CD4-positive, alpha-beta T cell treated with Interleukin-21 for 1 hour (primary cell): ENCODE data around the gene SLC6A16.
"Not testable (repeated sequence)": the region's sequence is repeated elsewhere in the genome, so short reads cannot be mapped to it uniquely, and the experiment has no call there.

ENCODE experiments used
- DNase-seq: peaks from one replicate; pipeline ENCODE4 v3.0.0-alpha.2; 2020

The SLC6A16 gene

GRCh38 chr19:49328741-49329140 lies 3.8 kb upstream of the SLC6A16 start:
- no peak for DNase-seq

DNA sequence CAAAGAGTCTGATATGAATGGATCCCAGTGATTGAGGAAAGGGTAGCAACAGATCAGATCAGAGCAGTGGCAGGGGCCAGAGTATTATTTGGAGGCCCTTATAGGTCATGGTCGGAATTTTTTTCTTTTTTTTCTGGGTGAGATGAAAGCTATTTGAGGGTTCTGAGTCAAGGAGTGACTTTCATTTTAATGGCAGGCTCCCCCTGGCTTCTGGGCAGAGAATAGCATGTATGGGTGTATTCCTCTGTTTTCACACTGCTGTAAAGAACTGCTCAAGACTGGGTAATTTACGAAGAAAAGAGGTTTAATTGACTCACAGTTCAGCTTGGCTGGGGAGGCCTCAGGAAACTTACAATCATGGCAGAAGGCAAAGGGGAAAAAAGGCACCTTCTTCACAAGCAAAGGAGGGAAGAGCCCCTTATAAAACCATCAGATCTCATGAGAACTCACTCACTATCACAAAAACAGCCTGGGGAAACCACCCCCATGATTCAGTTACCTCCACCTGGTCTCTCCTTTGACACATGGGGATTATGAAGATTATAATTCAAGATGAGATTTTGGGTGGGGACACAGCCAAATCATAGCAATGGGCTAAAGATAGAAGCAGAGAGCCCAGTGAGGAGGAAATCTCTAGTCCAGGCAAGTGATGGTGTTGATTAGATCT lies 3.0 kb upstream of the SLC6A16 start:
- peak; percentile 64 for DNase-seq

- DNase-seq = no peak
Measured at GRCh38 chr19:49326165-49326704, 1.2 kb upstream of the SLC6A16 start.

GRCh38 chr19:49325756-49326155 lies 765 bp upstream of the SLC6A16 start:
- not testable (repeated sequence) for DNase-seq

DNA sequence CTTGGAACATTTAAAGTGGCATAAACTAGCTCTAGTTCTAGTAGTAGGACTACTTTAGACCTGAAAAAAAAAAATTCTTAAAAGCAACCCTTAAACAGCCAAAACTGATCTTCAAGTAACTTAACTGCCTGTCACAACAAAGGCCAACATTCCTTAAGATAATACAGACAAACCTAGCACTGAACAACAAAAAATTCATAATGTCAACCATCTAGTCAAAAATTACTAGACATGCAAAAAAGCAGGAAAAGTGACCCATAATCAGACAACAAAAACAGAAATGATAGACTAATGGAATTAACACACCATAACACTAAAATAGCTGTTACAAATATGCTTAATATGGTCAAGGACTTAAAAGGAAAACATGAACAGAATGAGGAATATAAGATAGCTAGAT lies 6.7 kb downstream of the SLC6A16 start:
- no peak for DNase-seq

- no peak for DNase-seq
Measured at GRCh38 chr19:49316284-49316683, 8.7 kb downstream of the SLC6A16 start.

- no peak for DNase-seq
Measured at GRCh38 chr19:49315111-49315510, 9.9 kb downstream of the SLC6A16 start.

DNA sequence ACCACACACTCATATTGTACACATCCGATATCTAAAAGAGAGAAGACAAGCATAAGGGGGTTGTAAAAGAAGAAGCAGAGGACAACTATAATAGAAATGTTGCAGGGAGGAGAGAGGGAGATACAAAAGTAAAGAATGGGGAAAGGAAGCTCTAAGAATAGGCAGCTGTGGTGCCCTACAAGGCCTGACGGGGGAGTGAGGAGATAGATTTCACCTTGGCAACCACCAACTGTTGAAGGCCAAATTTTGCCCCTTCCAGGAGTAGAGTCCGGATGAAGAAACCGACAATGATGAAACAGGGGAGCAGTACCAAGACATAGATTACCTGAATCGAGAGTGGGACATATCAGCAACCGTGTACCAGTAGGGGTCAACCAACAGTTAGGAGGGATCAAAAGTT lies 15.9 kb downstream of the SLC6A16 start:
- no peak for DNase-seq

- peak; percentile 17 for DNase-seq
Measured at GRCh38 chr19:49306734-49307133, 18.3 kb downstream of the SLC6A16 start.

DNA sequence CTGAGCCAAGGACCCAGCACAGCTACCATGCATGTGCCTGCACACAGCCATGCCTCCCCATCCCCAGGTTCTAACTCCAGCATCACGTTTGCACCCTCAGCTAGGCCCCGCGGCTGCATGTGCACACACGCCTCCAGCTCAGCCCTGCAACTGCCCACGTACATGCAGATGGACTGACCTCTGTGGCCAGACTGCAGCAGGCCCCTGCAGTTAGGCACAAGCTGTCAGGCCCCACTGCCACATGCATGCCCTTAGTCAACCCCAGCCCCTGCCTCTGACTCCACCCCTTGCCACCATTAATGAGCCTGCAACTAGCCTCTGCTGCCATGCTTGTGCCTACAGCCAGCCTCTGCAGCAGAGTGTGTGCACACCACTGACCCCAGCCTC lies 23.1 kb downstream of the SLC6A16 start:
- DNase-seq = no peak

DNA sequence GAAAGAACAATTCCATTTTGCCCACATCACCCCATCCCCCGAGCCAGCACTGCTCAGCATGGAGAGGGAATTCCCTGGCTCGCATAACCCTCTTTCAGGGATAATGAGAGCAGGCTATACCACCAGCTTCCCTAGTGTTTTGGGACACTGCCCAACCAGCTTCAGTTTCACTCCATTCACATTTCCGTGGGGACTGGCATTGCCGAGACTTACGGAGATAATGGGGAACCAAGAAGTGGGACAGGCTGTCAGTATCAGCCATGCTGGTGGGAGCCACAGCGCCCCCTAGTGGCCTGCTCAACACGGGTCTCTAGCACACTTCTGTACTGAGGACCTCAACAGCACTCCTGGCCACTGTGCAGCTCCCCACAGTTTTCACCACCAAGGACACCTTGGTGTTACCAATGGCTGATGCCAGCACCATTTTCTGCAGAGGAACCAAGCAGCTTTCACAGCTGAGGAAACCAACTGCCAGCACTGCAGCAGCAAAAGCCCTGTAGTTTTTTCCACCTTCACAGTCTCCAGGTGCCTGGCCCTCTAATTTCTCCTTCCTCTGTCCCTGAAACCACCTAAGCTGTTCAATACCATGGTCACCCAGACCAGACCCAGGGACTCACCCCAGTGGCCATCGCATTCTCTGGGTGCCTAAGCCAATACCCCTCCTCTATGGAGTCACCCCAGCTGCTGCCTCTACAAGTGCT lies 23.7 kb downstream of the SLC6A16 start:
- DNase-seq = peak; percentile 75

DNA sequence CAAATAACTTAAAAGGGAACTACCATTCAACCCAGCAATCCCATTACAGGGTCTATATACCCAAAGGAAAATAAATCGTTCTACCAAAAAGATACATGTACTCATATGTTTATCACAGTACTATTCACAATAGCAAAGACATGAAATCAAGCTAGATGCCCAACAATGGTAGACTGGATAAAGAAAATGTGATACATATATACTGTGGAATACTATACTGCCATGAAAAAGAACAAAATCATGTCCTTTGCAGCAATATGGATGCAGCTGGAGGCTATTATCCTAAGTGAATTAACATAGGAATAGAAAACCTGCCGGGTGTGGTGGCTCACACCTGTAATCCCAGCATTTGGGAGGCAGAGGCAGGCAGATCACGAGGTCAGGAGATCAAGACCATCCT lies 26.3 kb downstream of the SLC6A16 start:
- DNase-seq = not testable (repeated sequence)

GRCh38 chr19:49297403-49297802 lies 27.6 kb downstream of the SLC6A16 start:
- no peak for DNase-seq

GRCh38 chr19:49295208-49295880 lies 29.6 kb downstream of the SLC6A16 start:
- no peak for DNase-seq

- no peak for DNase-seq
Measured at GRCh38 chr19:49294401-49294800, 30.6 kb downstream of the SLC6A16 start.

DNA sequence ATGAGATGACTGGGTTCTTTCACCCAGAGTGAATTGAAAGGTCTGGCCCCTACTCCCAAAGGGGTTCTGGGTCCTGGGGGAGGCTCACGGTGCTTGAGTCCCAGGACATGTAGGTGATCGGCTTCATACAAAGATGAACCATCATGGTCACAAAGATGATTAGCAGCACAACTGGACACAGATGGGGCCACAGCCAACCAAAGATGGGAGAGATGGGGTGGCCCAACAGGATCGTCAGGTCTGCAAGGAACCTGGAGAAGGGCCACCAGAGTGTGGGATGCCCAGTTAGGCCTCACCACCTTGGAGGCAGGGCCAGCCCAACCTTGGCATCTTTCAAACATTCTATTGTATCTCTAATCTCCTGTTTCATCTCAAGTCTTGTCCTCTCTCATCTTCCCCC lies 34.5 kb downstream of the SLC6A16 start:
- no peak for DNase-seq

GRCh38 chr19:49289286-49289685 lies 35.7 kb downstream of the SLC6A16 start:
- not testable (repeated sequence) for DNase-seq

GRCh38 chr19:49288205-49288604 lies 36.8 kb downstream of the SLC6A16 start:
- not testable (repeated sequence) for DNase-seq

DNA sequence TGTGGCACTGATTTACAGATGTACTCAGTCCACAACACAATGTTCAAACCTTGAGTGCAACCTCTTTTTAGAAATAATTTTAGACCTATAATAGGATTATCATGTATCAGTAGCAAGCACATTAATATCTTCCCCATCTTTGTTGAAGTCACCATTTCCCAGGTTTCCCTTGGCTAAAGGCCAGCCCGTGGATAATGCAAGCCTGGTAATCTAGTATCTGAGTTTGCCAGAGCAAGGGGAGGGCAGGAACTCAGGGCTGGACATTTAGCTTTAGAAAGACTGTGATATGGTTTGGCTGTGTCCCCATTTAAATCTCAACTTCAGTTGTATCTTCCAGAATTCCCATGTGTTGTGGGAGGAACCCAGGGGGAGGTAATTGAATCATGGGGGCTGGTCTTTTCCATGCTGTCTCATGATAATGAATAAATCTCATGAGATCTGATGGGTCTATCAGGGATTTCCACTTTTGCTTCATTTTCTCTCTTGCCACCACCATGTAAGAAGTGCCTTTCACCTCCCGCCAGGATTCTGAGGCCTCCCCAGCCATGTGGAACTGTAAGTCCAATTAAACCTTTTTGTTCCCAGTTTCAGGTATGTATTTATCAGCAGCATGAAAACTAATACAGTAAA lies 37.7 kb downstream of the SLC6A16 start:
- no peak for DNase-seq

- no peak for DNase-seq
Measured at GRCh38 chr19:49282184-49282583, 42.8 kb downstream of the SLC6A16 start.

DNA sequence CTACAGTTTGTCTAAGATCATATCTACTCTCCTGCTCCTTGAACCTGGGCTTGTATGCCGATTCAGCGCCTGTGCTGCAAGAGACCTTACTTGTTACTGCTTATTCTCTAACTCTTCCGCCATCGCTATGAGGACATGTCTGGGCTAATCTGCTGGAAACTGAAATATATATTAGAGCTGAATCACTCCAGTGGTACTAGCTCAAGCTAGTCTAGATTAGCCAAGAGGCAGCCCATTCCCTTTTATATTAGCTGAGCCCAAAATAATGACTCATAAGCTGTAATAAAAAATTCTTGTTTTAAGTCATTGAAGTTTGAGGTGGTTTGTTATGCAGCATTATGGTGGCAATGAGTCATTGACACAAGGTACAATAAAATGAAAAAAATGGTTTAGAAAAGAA lies 52.8 kb downstream of the SLC6A16 start:
- no peak for DNase-seq

DNA sequence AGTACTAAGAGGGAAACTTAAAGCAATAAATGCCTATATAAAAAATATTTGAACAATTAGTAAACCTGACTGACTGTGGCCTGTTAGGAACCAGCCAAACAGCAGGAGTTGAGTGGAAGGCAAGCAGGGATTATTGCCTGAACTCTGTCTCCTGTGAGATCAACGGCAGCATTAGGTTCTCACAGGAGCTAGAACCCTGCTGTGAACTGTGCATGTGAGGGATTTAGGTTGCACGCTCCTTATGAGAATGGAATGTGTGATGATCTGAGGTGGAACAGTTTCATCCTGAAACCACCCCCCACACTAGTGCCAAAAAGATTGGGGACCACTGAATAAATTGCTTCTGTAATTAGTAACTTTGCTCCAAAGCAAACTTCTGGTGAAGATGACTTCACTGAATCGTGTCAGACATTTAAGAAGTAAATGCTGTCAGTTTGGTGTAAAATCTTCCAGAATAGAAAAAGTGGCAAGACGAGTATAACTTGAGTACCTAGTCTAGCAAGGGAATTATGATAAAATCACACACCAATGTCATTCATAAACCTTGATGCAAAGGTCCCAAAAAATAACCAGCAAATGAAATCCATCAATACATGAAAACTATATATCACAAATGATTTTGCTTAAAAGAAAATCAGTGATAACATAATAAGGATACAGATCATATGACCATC lies 53.8 kb downstream of the SLC6A16 start:
- no peak for DNase-seq

DNA sequence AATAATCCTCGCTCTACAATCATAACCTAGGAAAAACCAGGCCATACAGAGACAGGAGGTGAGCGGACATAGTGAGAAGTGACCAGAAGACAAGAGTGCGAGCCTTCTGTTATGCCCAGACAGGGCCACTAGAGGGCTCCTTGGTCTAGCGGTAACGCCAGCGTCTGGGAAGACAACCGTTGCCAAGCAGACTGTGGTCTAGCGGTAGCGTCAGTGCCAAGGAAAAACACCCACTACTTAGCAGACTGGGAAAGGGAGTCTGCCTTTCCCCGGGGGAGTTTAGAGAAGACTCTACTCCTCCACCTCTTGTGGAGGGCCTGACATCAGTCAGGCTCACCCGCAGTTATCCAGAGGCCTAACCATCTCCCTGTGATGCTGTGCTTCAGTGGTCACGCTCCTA lies 58.6 kb downstream of the SLC6A16 start:
- peak; percentile 39 for DNase-seq
